Stimulated activated naive CD4-positive, alpha-beta T cell treated with Interleukin-2 at 50 U/mL for 16 hours (primary cell): Measurements from ENCODE around the gene CFAP91.

Source experiments
- DNase-seq: peaks from one replicate; lab custom pipeline; 2025; lab: John Stamatoyannopoulos, UW

Gene CFAP91

DNA sequence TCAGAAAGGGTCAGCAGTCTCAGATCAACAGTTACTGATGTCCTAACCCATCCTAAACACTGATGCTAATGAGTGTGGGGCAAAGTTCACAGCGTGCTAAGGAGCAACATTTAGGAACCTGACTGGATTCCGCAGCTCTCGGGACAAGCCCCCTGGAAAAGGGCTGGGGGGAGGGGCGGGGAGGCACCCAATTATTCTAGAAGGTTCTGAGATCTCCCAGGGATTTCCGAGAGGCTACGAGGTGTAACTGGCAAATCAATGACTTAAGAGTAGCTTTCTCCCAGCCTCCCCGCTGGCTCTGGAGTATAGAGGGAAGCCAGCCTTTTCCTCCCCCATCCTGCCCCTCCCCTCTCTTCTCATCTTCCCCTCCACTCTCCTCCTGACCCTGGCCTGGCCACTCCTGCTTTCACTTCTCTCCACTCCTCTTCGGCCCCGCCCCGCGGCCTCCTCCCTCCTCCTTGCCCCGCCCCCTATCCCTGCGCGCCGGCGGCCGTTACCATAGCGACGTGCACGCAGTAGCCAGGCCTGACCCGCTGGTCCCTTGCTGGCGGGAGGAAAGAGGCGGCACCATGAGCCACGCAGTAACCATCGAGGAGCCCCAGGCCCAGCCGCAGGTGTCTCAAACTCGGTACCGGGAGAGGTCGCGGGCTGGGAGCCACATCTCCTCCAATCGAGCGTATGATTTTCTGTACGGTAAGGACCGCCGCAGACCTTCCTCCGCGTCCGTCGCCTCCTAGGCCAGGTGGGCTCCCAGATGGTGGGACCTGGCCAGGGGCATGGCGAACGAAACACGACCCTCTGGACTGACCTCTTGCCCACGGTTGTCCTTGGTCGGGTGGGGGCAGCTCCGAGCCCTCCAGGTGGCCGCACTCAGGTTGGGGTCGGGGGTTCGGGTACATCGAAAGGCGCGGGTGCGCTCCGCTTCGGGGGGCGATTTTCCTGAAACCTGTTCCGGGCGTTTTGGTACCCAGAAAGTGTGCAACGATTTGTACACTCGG lies at the start of gene CFAP91:
Gene CFAP91, plus strand, starts transcription at position 493 of the 998 bp plus-strand sequence. Its CDS starts 77 bp downstream, at position 570.
- peak; percentile 79 for DNase-seq

DNA sequence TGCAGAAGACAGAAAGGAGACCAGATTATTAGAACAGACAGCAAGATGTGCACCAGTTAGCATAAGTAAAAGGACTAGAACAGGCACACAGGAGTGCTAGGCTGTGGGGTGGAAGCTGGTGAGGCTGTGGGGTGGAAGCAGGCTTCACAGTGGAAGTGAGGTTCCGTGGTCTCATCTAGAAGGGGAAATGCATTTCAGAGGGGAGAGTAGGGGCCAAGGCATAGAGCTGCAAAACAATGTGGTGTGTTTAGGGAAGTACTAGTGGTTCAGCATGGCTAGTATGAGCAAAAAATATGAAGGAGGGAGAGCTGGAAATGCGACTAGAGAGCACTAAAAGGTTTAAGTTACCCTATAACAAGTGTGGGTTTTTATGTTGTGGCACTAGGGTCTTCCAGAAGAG lies 48.9 kb upstream of the CFAP91 start:
- no peak for DNase-seq

DNA sequence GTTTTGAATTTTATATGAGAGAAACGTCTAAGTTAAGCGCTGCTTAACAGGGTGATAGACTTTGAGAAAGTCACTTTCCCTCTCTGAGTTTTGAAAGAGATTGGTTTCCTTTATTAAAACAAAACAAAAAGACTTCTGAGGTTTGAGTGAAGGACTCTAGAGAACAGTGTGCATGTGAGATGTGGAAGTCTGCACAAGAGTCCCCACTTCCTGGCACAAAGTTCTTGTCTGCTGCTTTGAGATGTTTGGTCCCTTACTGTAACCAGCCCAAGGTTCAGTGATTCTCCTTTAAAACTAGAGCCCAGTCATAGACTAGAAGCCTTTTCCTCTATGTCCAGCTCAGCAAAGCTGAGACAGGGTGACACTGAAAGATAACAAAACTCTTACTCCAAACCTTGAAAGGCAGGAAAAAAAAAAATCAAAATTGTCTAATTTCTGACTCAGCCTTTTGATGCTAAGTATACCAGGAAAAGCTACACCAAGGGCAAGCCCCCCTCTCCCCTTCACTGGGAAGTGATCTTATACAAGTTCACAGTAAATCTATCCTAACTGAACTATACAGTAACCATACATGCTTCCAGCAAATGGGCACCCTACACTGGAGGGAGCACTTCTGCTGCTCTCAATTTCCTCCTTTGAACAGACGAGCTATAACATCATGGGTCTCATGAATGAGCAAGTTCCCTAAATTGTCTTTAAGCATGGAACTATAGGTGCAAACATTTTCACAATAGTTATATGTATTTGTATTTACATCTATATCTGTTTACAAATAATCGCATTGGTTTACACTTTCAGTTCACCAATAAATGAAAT lies 44.7 kb upstream of the CFAP91 start:
- DNase-seq: no peak

DNA sequence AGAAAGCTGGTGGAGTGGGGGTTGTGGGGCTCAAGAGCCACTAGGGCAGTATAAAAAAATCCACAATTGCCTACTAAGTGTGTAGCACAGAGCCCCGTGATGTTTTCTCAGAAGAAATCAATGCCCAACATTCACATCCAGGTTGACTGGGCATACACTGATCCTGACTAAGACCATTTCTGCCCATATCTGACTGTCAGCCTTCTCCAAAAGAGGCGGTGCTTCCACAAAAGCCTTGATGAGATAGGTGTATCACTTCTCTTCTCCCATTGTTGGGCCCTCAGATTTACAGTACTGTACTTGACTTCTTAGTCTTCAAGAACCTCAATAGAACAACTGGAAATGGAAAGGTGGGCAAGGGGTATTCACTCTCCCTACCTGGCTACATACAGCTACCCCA lies 43.8 kb upstream of the CFAP91 start:
- DNase-seq: no peak

DNA sequence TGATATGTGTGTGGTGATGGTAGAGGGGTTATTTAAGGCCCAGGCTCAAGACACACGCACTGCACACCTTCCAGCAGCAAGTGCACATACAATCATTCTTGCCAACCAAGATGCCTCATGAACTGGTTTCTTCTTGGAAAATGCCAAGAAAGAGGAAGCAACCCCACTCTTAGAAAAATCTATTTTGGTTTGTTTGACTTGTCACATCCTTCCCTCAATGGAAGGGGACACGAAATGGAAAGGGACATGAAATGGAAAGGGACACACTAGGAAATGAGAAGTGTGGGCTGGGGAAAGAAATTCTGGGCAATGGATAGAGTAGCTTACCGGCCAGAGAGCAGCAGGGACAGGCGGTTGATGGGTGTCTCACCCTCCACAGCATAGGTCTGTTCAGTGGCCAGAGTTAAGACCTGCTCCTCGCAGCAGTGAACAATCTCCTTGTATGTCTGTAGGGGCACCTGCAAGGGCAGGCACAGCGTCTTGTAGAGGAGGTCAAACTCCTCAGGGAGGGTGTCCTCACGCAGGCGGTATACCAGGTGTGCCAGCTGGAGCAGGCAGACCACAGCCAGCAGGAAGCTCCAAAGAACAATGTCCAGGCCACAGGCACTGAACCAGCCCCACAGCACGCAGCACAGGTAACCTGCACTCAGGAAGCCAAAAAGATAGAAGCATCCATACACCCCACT lies 43.1 kb upstream of the CFAP91 start:
- no peak for DNase-seq

DNA sequence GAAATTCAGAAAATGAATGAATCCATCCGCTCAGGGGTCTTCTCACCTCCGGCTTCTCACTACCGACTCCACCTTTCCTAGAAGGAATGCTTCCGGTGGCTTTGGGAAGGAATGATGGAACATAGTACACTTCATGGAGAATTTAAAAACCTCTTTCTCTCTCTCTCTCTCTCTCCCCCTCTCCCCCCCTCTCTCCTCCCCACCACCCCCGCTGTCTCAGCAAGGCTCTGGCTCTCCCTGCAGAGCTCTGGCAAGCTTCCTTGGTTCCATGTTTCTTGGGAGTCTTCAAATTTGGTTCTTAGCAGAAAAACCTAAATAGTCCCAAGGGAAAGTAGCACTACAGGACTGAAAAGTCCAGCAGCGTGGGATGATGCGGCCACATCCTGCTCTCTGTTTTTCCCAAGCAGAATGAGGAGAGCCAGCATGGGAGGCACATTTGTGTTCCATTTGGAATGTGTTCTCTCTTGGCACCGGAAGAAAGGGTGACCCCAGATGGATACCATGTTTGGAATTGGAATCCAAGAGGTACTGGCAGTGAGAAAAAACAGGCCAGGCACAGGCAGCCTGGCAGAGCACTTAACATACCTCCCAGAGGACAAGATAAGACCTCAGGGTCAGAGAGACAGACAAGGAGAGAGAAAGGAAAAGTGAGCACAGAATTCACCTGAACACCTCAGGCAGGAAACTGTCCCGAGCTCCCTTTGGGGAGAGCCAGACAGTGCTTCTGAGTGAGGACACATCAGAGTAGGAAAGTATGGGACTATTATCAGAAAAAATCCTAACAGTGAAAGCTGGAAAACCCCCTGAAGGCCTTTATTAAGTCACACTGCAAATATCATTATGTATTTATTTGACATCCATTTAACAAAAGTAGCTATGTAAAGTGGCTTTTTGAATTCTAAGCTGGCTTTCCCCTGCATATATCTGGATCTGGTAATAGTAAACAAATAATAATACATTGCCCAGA lies 42.1 kb upstream of the CFAP91 start, which contains the start of gene POPDC2:
Gene POPDC2, minus strand, starts transcription at position 116 of the 967 bp plus-strand sequence. CDS start 166 bp downstream, outside the sequence.
- no peak for DNase-seq

DNA sequence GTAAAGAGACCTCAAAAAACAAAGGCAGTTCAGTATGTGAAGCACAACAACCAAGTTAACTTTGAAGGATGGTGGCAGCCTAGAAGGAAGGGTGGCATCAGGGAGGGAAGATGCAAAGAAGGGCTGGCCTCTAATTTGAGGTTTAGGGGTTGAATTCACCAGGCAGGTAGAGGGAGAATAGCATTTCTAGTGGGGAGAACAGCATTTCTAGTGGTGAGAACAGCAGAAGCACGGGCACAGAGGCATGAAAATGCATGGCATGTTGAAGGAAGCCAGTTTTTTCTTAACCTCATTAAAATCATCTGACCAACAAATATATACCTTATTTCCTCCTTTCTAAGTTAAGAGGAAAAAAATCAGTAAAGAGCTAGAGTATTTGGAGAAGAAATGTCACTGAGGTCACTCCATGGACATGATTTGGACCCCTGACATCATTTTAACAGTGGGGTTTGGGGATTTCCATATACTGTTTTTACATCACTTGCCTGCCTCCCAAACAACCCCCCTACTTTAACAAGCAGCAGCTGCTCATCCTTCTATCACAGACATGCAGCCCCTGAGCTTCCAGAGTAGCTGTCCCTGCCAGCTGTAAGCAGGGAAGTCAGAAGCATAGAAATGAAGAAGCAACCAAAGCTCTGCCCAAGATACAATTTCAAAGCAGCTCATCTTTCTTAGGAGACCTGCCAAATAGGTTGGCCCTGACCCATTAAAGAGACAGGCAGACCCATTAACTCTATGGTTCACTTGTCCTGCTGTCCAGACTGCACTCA lies 40.0 kb upstream of the CFAP91 start:
- no peak for DNase-seq

DNA sequence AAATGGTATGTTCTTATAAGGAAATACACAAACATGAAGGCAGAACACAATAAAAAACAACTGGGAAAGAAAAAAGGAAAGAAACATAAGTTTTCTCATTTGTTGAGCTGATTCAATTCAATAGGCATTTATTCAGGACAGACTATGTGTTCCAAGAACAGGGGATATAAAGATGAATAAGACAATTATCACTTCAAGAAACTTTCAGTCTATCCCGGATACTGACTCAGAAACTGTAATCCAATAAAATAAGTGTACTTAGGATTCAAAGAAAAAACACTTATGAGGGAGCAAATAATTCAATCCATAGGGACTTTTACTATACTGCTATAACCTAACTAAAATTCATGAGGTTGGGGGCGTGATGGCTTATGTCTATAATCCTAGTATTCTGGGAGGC lies 38.9 kb upstream of the CFAP91 start:
- DNase-seq: no peak

DNA sequence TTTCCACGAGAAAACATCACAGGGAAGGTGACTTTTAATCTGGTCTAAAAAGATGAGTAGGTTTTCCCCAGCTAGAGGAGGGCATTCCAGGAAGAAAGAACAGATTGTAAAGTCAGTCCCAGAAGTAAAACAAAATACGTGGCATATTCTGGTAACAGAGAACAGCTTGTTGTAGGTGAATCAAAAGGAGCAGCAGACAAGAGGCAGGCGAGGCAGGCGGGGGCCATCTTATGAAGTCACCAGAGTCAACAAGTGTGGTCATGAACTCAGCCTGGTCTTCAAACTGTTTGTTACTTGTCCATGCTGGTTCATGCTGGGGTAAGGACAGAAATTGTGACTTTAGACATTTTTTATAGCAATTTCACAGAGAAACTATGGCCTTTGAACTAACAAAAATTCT lies 38.5 kb upstream of the CFAP91 start:
- no peak for DNase-seq

DNA sequence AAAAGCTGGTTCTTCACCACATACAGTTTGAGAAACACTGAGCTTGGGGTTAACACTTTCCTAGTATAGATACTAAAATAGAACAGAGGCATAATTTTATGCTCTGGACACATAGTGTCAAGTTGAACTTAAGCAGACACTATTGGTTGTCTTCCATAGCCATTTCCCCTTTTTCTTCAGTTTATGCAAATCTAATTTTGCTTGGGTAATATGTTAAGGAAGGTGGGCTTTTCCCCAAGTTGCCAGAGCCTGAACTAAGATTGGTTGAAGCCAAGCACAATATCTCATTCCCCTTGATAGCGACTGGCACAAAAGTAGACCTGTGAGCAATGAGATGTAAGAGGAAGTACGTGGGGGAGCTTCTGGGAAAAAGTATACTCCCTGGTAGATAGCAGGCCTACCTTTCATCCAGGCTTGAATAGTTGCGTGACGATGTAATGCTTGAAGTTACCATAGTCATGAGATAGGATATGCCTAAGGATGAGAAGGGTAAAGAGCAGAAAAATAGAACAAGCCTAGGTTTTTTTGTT lies 37.9 kb upstream of the CFAP91 start:
- no peak for DNase-seq

DNA sequence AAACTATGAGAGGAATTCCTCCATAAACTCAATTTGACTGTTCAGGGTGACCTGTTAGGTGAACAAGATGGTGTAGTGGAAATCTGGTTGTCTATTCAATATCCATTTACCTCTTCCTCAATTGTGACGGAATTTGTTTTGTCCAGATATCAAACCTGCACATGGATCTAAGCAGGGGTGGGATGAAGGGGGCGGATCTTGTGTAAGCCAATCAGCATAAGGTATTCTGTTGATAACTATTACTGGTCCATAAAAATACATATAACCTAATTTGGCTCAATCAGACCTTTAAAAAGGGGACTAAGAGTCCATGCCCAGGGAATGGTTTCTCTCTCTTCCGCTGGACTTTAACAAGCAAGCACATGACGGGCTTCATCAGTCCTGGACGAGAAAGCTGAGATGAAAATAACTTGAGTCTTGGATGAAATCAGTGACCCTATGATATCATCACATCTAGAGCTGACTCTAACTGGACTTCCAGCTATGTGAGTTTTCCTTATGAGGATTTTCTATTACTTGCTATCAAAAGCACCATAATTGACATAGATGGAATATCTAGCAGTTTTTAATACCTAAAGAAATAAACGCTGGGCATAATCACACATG lies 36.8 kb upstream of the CFAP91 start:
- no peak for DNase-seq

DNA sequence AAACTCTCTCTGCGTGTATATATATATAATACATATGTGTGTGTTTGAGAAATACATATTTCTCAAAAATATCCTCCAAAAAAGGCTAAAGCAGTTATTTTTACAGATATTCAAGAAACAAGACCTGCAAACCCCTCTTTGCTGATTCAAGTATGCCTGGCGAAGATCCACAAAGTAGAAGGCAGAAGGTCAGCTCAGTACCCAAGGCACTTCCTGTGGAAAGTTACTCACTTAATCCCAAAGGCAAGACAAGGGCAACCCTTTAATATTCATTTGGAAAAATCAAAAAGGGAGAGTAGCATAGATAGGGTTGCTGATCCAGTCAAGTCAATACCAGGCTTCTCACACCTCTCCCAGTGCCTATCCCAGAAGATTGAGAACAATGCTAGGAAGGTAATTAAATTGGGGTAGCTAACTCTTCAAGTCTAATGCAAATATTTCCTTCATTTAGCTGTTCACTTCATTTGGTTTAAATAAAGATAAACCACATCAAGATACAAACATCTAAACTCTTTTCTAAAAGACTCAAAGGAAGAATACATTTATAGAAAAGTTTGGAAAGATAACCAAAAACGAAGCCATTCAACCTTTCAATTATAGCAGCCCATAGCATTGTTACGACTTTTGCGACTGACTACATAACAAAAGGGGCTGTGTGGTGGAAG lies 32.8 kb upstream of the CFAP91 start:
- DNase-seq: no peak

DNA sequence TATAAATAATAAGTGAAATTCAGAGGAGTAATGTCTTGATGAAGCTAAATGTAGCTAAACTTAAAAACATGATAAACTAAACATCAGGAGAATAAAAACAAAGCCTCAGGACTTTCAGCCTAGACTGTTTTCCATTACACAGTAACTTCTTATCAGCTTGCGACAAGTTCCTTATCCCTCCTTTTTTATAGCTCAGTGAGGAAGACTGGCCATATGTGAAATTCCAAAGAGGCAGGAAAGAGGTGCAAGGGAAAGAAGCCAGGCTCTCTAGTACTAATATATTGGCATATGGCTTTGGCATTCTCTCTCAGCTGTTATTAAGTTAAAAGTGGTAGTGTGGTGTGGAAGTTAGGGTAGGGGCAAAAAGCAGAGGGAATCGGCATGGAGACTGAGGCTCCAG lies 30.0 kb upstream of the CFAP91 start:
- DNase-seq: no peak

DNA sequence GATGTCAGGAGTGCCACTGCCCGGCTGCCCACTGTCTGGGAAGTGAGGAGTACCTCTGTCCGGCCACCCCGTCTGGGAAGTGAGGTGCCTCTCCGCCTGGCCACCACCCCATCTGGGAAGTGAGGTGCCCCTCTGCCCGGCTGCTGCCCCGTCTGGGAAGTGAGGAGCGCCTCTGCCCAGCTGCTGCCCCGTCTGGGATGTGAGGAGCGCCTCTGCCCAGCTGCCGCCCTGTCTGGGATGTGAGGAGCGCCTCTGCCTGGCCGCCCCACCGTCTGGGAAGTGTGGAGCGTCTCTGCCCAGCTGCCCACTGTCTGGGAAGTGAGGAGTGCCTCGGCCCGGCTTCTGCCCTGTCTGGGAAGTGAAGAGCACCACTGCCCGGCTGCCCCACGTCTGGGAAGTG lies 28.9 kb upstream of the CFAP91 start:
- no peak for DNase-seq

DNA sequence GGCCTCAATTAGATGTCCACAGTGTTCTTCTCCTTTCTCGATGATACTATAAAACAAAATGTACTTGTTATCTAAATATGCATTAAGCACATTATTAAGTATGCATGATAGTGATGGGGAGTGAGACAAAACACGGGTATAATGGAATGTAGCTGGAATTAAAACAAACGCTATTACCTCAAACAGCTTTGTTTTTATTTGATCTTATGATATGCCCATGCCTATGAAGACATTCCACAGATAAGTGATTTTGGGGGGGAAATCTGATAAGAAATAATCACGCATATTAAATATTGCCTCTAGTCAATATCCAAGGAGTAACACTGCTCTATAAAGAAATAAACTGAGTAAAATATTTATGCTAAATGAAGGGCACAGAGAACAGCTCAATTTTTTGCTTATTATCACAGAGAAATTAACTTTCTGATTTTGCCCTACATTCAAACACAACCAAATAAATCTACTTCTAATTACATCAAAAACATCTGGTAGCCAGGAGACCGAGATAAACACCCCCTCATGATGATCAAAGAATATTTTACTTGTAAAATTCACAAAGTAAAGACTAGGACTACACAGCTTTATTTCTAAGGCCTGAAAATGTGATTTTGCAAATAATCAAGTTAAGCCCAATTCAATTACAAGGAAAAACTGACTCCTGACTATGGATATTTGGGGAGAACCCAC lies 27.5 kb upstream of the CFAP91 start:
- DNase-seq: no peak

DNA sequence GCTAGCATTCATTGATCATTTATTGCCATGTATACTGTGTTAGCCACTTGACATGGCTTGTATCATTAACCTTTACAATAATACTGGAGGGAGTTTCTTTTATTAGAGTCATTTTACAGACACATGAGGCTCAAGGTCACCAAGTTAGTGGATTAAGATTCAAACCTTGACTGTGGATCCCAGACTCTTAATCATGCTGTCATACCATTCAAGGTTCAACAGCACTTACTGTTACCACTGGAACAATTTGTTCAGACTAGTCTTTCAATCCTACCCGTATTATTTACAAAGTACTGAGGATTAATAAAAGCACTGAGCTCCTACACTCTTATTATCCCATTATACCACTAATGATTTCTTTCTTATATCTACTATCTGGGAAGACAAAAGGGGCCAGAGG lies 26.8 kb upstream of the CFAP91 start:
- DNase-seq: no peak

DNA sequence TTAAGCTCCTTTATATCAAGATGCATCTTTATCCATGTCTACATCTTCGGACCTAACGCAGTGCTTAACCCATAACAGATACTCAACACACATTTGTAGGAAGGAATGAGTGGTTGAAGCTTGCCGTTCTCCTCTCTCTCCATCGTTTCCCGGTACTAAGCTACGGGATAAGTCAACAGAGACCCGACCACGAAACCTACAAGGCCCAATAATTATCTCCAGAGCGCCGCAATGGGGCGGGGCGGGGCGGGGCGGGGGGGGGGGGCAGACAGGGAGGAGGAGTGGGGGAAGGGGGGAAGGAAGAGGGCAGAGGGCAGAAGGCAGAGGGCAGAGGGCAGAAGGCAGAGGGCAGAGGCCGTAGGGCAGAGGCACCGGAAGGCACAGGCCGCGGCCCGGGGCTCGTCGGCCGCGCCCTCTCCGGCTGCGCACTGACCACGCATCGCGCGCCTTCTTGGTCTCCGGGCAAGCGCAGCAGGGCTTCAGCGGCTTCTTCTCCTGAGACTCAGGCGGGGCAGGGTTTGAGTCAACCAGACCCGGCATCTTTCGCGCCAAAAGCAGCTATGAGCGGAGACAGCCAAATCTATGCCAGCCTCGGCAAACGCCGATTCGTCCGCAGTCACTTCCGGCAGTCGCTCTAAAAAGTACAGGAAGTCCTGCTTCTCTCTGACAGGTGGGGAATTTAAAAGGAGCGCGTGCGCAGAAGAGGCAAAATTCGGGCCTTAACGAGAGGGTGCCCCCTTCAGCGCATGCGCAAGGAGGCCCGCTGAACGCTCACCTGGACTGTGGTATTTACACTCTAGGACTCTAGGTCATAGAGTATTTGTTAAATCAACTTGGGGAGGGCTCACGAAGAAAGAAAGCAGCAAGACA lies 25.8 kb upstream of the CFAP91 start, which contains the start of gene COX17:
Gene COX17, minus strand, starts transcription at position 636 of the 870 bp plus-strand sequence. Its CDS starts 96 bp downstream, at position 540.
- DNase-seq: peak; percentile 95
